GM18502 (cell line): ENCODE measurements around the gene TMEM106C.

ENCODE experiments used
- ATAC-seq: cut with Tn5 transposase; IDR thresholded peaks from one replicate; pipeline ENCODE4 v1.9.1; 2021; ENCODE audit warnings: mild to moderate bottlenecking; ENCODE audit not compliant: unreplicated experiment, poor library complexity

Gene TMEM106C

GRCh38 chr12:47977772-47978597 is 14.6 kb downstream of the TMEM106C start:
- no peak for ATAC-seq

- ATAC-seq: no peak
Observed at GRCh38 chr12:47978598-47978873, 15.1 kb downstream of the TMEM106C start.

- ATAC-seq: no peak
Observed at GRCh38 chr12:47979166-47979565, 15.8 kb downstream of the TMEM106C start.

GRCh38 chr12:47979686-47980085 is 16.3 kb downstream of the TMEM106C start:
- no peak for ATAC-seq

GRCh38 chr12:47980197-47980596 is 16.8 kb downstream of the TMEM106C start:
- ATAC-seq: no peak

GRCh38 chr12:47980779-47981495 is 17.5 kb downstream of the TMEM106C start:
- ATAC-seq: no peak

- ATAC-seq: no peak
Observed at GRCh38 chr12:47981496-47982260, 18.3 kb downstream of the TMEM106C start.

GRCh38 chr12:47982311-47982710 is 18.9 kb downstream of the TMEM106C start:
- ATAC-seq: no peak

- ATAC-seq: no peak
Observed at GRCh38 chr12:47982770-47983169, 19.4 kb downstream of the TMEM106C start.

- ATAC-seq: no peak
Observed at GRCh38 chr12:47983541-47984115, 20.2 kb downstream of the TMEM106C start.

- no peak for ATAC-seq
Observed at GRCh38 chr12:47984331-47984801, 21.0 kb downstream of the TMEM106C start.

GRCh38 chr12:47985596-47986290 is 22.3 kb downstream of the TMEM106C start:
- no peak for ATAC-seq

- ATAC-seq: no peak
Observed at GRCh38 chr12:47986291-47986660, 22.9 kb downstream of the TMEM106C start.

GRCh38 chr12:47986832-47987231 is 23.4 kb downstream of the TMEM106C start:
- no peak for ATAC-seq

GRCh38 chr12:47987411-47988072 is 24.1 kb downstream of the TMEM106C start:
- ATAC-seq: no peak

GRCh38 chr12:47988073-47989022 is 25.0 kb downstream of the TMEM106C start:
- no peak for ATAC-seq

- ATAC-seq: no peak
Observed at GRCh38 chr12:47989023-47989417, 25.6 kb downstream of the TMEM106C start.

- ATAC-seq: no peak
Observed at GRCh38 chr12:47989666-47990065, 26.3 kb downstream of the TMEM106C start.
